ENCODE measurements around the gene QTRT2. TPM values are rescaled to one million over a fixed set of nuclear protein-coding genes. Genes with fewer than 3 reads are reported as not detected.

The QTRT2 gene
- total RNA-seq, 1 experiment from 2014 or later, result 47.7 TPM

- Histone ChIP-seq H3K4me2 (ENCODE audit: low read length) (no peak overlapping the region), H2AFZ (ENCODE audit: low read depth, low read length, poor library complexity, severe bottlenecking) (no peak overlapping the region), H3K36me3 (ENCODE audit: control insufficient read depth in 1 of 2, insufficient read depth in 2 of 2, low read length in 2 of 2) (peaks cover 43 to 68% of the 10 kb centered on the region in 2 experiments; a peak in 3 of 4 replicates), H3K79me2 (ENCODE audit: insufficient read depth, low read length) (peaks cover 29% of the 10 kb centered on the region), H3K4me3 (replicated peaks in 1 of 2; ENCODE audit: low read depth in 1 of 2, low read length in 2 of 2) (no peak overlapping the region), H3K9me2 (ENCODE audit: insufficient read depth) (no peaks in the 10 kb centered on the region), H3K4me1 (ENCODE audit: control insufficient read depth in 1 of 2, insufficient read depth in 2 of 2, low read length in 2 of 2) (no peaks in the 10 kb centered on the region), H3K27ac (ENCODE audit: low read depth, low read length) (no peak overlapping the region), H3K9me3 (ENCODE audit: control insufficient read depth in 1 of 2, insufficient read depth in 1 of 2, low read depth in 1 of 2, low read length in 2 of 2) (no peaks in the 10 kb centered on the region), H4K20me1 (ENCODE audit: insufficient read depth) (peaks cover 3% of the 10 kb centered on the region; the same call in 1 of the 2 replicates), H3K27me3 (ENCODE audit: insufficient read depth, low read length) (no peaks in the 10 kb centered on the region), H3K9ac (ENCODE audit: low read length) (no peak overlapping the region)
- ChIA-PET RAD21 (ENCODE audit: low non-redundant PET in 1 of 2, low total read pairs in 2 of 2, uncharacterized antibody in 2 of 2, unreplicated experiment in 2 of 2) (no interaction called here), CTCF (no interaction called here), POLR2A (no interaction called here)
- intact Hi-C loops (cut with micrococcal nuclease), result no loop called here
- BruUV-seq (replicated peaks), result no TSS peak
- DNase-seq (ENCODE audit: low read depth, low spot score) (no peak), ATAC-seq (no peak)
- TF ChIP-seq RAD21 (IDR thresholded peaks at IDR 0.05; ENCODE audit: low read depth) (no peak), EZH2 (IDR thresholded peaks at IDR 0.05) (no peak), JUND (IDR thresholded peaks at IDR 0.05) (no peak), SIN3A (IDR thresholded peaks at IDR 0.05; ENCODE audit: low read depth) (no peak), CEBPB (IDR thresholded peaks at IDR 0.05; ENCODE audit: low read depth) (no peak), REST (IDR thresholded peaks at IDR 0.05; ENCODE audit: low read depth) (no peak), MAX (IDR thresholded peaks at IDR 0.05) (no peak), POLR2AphosphoS5 (IDR thresholded peaks at IDR 0.05; ENCODE audit: low read depth, low read length) (no peak), CTCF (IDR thresholded peaks at IDR 0.05 in 2 of 3, conservative IDR thresholded peaks at IDR 0.05 in 1 of 3; ENCODE audit: borderline replicate concordance in 1 of 3, insufficient read depth in 1 of 3, low read depth in 2 of 3, low read length in 2 of 3) (no peak), ATF3 (IDR thresholded peaks at IDR 0.05) (no peak), TCF7L2 (IDR thresholded peaks at IDR 0.05; ENCODE audit: borderline replicate concordance, extremely low read depth, insufficient read depth, insufficient read length) (no peak), CBX3 (IDR thresholded peaks at IDR 0.05; ENCODE audit: low read depth) (no peak), YY1 (IDR thresholded peaks at IDR 0.05; ENCODE audit: extremely low read depth, insufficient replicate concordance, low read depth, low read length) (no peak), SP1 (IDR thresholded peaks at IDR 0.05; ENCODE audit: low read depth) (no peak), ZFX (IDR thresholded peaks at IDR 0.05) (no peak), ZBTB33 (IDR thresholded peaks at IDR 0.05; ENCODE audit: extremely low read depth, insufficient replicate concordance, low read length) (no peak), POLR2A (IDR thresholded peaks at IDR 0.05; ENCODE audit: borderline replicate concordance, extremely low read depth, insufficient read depth, insufficient read length) (no peak), EGR1 (IDR thresholded peaks at IDR 0.05; ENCODE audit: low read depth) (no peak)
Observed at GRCh38 chr3:114080201-114080600, 23.7 kb downstream of the QTRT2 start.
